Smooth muscle cell of trachea (primary cell): ENCODE results near the gene SYCE3. TPM values are rescaled to one million over a fixed set of nuclear protein-coding genes. Genes with fewer than 3 reads are reported as not detected.

Experiments used
- total RNA-seq: library from RNA; depleted of rRNA; stranded (reverse); fragments of >200 nt; gene quantifications from 2 replicates; pipeline ENCODE4 v1.2.1, GENCODE V29; 2014

Gene SYCE3
- not detected in 2 replicates for total RNA-seq

DNA sequence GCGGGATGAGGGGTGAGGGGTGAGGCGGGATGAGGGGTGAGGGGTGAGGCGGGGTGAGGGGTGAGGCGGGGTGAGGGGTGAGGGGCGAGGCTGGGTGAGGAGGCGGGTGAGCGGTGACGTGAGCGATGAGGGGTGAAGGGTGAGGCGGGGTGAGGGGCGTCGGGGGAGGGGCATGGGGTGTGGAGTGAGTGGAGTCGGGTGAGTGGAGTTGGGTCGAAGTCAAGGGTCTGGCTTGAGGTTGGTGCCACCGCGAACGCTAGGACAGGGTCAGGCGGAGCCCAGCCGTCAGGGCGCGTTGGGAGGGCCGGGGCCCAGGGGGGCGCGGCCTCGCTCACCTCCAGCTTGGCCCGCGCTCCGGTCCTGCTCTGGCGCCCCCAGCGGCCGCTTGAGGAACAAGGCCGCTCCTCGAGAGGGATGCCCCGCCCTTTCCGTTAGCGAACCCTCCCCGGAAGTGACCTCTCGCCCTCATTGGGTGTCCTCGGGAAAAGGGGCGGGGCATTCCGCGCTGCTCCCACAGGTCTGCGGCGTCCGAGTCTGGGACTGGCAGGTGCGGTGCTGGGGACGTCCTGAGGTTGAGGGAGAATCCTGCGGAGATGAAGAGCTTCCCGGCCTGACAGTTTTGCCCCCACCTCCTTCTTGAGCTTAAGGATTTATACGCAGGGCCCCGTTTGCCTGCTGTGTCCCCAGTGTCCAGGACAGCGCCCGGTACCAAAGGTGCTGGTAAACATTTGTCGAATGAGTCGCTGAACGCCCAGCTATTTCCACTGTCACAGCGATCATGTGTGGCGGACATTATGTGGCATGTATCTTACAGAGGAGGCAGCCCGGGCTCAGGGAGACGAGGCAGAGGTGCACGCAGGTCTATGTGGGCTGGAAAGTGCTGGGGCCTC, at the start of gene SYCE3:
TSS of gene SYCE3 (minus strand) at position 397 of the 890 bp plus-strand sequence. CDS start 6,514 bp downstream, outside the sequence.

DNA sequence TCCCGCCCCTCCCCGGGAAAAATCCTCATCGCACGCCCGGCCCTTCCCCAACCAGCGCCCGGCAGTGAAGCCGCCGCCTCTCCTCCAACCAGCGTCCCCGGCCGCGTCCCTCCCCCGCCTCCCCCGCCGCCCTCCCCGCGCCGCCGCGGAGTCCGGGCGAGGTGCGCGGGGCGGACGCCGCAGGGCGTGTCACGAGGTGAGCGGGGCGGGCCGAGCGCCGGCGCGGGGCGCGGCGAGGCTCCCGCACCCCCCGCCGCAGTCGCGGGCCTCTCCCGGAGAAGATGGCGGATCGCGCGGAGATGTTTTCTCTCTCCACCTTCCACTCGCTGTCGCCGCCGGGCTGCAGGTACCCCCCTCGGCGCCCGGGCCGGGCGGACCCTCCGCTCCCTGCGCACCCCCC, 37.8 kb upstream of the SYCE3 start, which contains the start of gene MAPK8IP2:
TSS of gene MAPK8IP2 (plus strand) at position 256 of the 400 bp plus-strand sequence. CDS start at position 282, 26 bp downstream.

GRCh38 chr22:50582493-50583293, 20.0 kb upstream of the SYCE3 start, which contains the start of gene CHKB:
Gene CHKB, minus strand, starts transcription at chr22:50582849. Its CDS starts 68 bp downstream, at chr22:50582781.

GRCh38 chr22:50577987-50578775, 15.5 kb upstream of the SYCE3 start, which contains the start of gene CPT1B:
Gene CPT1B, minus strand, starts transcription at chr22:50578427. Its CDS starts 512 bp downstream, at chr22:50577915.

DNA sequence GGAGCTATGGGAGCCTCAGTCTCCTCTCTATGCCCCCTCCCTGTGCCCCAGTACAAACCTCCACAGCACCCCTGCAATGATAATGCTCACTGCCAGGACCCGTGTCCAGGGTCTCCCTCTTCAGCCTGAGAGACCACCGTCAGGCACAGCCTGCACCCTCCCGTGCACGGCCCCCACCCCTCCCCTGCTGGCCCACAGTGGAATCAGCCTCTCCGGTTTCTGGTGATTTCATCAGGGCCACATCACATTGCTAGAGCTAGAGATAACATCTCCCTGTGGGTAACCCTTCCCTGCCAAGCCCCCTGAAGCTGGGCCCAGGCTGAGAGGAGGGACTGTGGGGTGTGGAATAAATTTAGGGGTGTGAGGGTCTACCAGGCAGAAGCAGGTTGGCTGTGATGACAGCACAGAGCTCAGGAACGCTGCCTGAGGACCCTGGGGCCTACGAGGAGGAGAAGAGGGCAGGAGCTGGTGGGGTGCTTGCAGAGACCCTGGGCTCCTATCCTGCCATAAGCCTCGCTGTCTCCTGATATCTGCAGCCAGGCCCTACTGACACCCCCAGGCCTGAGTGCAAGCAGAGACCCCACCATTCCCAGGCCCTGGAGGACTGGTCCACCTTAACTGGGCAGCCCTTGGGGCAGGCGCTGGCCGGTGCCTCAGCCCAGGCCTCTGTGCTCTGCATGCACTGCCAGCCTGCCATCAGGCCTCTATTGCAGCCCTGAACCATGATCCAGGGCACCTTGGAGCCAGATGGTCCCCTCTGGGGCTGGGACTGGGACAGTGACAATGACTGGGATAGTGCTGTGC, 17.0 kb downstream of the SYCE3 start, which contains the start of gene KLHDC7B:
TSS of gene KLHDC7B (plus strand) at position 378 of the 804 bp plus-strand sequence. CDS start at position 723, 345 bp downstream.

DNA sequence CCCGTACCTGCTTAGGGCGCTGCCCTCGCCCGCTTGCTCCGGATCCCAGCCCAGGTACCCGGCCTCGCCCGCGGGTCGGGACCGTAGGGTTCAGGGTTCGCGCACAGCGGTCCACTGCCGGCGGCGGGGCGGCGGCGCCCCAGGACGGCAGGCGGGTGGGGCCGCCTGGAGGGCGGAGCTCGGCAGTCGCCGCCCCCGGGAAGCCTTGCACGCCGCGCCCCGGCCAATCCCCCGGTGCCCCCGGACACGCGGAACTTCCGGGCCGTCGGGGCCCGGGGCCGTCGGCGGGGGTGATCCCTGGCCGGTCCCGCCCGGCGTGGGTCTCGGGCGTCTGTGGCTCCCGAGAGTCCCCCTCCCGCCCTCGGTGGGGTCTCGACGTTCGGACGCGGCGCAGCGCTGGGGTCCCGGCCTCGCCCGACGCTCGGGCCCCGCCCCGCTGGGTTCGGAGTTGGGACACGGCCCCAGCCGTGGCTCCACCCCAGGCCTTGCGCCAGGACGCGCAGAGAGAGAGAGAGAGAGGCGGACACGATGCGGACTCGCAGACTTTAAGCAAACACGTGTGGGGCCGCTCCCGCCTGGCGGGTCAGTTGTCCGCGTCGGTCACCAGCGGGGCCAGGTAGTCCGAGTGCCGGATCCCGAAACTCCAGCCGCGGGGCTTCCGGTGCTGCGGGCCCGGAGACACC, 32.7 kb downstream of the SYCE3 start, which contains the start of gene TYMP:
TSS of gene TYMP (minus strand) at position 116 of the 683 bp plus-strand sequence. CDS start 303 bp downstream, outside the sequence.

DNA sequence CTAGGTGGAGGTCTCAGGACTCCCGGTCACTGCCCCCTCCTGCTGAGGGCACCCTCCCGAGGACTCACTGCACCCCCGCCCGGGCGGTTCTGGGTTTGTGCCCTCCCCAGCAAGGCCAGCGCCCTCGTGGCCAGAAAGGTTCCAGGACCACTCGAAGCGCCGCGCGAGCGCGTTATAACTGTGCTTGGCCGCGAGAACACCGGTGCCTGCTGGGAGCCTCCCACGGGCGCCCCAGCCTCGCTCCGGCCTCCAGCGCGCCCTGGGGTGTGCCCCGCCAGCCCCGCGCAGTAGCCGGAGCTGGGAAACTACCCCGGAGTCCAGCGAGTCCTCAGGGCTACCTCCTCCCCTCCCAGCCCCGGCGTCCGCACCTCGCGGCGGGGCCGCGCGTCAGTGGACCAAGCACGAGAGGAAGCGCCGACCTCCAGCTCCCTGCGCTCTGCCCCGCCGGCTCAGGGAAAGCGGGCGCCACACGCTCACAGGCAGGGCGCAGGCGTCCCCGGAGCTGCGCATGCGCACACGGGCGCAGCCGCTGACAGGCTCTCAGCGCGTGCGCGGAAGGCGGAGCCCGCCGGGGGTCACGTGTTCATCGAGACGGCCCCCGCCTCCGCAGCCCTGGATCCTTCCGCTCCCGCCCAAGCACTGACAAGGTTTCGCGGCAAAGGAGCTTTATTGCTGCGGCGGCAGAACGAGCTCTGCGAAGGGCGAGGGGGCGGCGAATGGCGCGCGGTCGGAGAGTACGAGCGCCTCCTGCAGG, 37.4 kb downstream of the SYCE3 start, which contains the start of gene SCO2:
TSS of gene SCO2 (minus strand) at position 495 of the 754 bp plus-strand sequence. CDS start 1,187 bp downstream, outside the sequence.

GRCh38 chr22:50507991-50508884, 54.5 kb downstream of the SYCE3 start, which contains the start of gene NCAPH2:
Gene NCAPH2, plus strand, starts transcription at chr22:50508224. Its CDS starts 114 bp downstream, at chr22:50508338.

GRCh38 chr22:50507421-50507990, 55.2 kb downstream of the SYCE3 start, which contains the start of gene LMF2:
Gene LMF2, minus strand, starts transcription at chr22:50507702. Its CDS starts 27 bp downstream, at chr22:50507675.

Other genes with a start within 250 kb of the SYCE3 start
- gene DENND6B, start 235.9 kb downstream of the SYCE3 start, total RNA-seq: 2.0 and 6.8 TPM in 2 replicates
- 54.0 and 72.3 TPM in 2 replicates for gene PPP6R2, start 219.6 kb downstream of the SYCE3 start, total RNA-seq
- gene SBF1, start 87.9 kb downstream of the SYCE3 start, total RNA-seq: 61.8 and 123 TPM in 2 replicates
- 0.87 and 2.3 TPM in 2 replicates for gene ADM2, start 81.4 kb downstream of the SYCE3 start, total RNA-seq
- 0.15 TPM in 1 of 2 replicates, not detected in the other for gene MIOX, start 76.1 kb downstream of the SYCE3 start, total RNA-seq
- 57.9 and 68.3 TPM in 2 replicates for gene LMF2, start 55.2 kb downstream of the SYCE3 start, total RNA-seq
- 29.3 and 46.0 TPM in 2 replicates for gene NCAPH2, start 54.7 kb downstream of the SYCE3 start, total RNA-seq
- gene SCO2, start 37.3 kb downstream of the SYCE3 start, total RNA-seq: 4.1 and 4.6 TPM in 2 replicates
- 20.4 and 45.8 TPM in 2 replicates for gene TYMP, start 32.9 kb downstream of the SYCE3 start, total RNA-seq
- gene KLHDC7B, start 17.0 kb downstream of the SYCE3 start, total RNA-seq: 0.15 and 0.33 TPM in 2 replicates
- gene CPT1B, start 15.5 kb upstream of the SYCE3 start, total RNA-seq: 3.6 and 3.8 TPM in 2 replicates
- 29.4 and 33.9 TPM in 2 replicates for gene CHKB, start 19.9 kb upstream of the SYCE3 start, total RNA-seq
- gene MAPK8IP2, start 37.9 kb upstream of the SYCE3 start, total RNA-seq: 0.29 and 0.50 TPM in 2 replicates
- gene ARSA, start 65.2 kb upstream of the SYCE3 start, total RNA-seq: 17.7 and 51.1 TPM in 2 replicates
- gene SHANK3, start 109.9 kb upstream of the SYCE3 start, total RNA-seq: 0.29 and 1.5 TPM in 2 replicates
- gene ACR, start 175.3 kb upstream of the SYCE3 start, total RNA-seq: not detected in 2 replicates
- 11.1 and 14.1 TPM in 2 replicates for gene RABL2B, start 220.7 kb upstream of the SYCE3 start, total RNA-seq